H1 (cell line): Measurements from ENCODE around the gene CCDC7.

ENCODE experiments used
- BRCA1 ChIP-seq: IDR thresholded peaks from 2 replicates; pipeline ENCODE4 v1.6.1; 2012; ENCODE audit warnings: low read depth, low read length, improper control_type of control experiment
- CTCF ChIP-seq, 3 experiments: IDR thresholded peaks; 1 replicate in 2 of 3; 2 replicates in 1 of 3; pipeline versions ENCODE4 v1.5.1 to v1.6.1; 2011; ENCODE audit warnings: low read length in 3 of 3, mild to moderate bottlenecking in 3 of 3, inconsistent platforms in 2 of 3, low read depth in 1 of 3, moderate library complexity in 1 of 3; ENCODE audit not compliant: insufficient read depth in 1 of 3; ENCODE audit errors: control extremely low read depth in 1 of 3
- EP300 ChIP-seq, 2 experiments: IDR thresholded peaks; 1 replicate in 1 of 2; 2 replicates in 1 of 2; pipeline ENCODE4 v1.6.1; 2011 to 2012; ENCODE audit warnings: low read depth in 2 of 2, low read length in 2 of 2, mild to moderate bottlenecking in 2 of 2, borderline replicate concordance in 1 of 2, inconsistent platforms in 1 of 2, moderate library complexity in 1 of 2
- GABPA ChIP-seq: IDR thresholded peaks from 2 replicates; pipeline ENCODE4 v1.6.1; 2011; ENCODE audit warnings: mild to moderate bottlenecking, low read length, moderate library complexity, borderline replicate concordance; ENCODE audit not compliant: insufficient read depth
- MAX ChIP-seq: IDR thresholded peaks from 2 replicates; pipeline ENCODE4 v1.6.1; 2012; ENCODE audit warnings: inconsistent platforms
- POLR2AphosphoS5 ChIP-seq: IDR thresholded peaks from 2 replicates; pipeline ENCODE4 v1.6.1; 2011; ENCODE audit warnings: low read depth, low read length

DNA sequence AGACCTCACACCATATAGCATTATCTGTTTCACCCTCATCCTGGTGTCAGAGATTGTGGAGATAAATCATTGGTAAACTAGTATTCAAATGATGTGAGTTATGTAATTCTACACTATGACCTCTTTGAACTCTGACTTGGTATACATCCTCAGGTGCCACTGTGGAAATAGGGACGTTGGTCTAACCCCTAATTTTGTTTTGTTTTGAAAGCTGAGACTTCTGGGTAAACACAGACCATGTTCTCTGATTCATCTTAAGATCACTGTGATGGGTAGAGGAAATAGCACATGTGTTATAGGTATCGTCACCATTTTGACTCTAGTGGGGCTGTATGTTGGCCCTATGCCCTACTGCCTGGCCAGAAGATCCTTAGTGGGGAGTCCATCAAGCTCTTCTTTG lies 241.6 kb downstream of the CCDC7 start:
- no peak for TF ChIP-seq CTCF (IDR thresholded peaks at IDR 0.05; ENCODE audit: control extremely low read depth in 1 of 3, insufficient read depth in 1 of 3, low read depth in 1 of 3, low read length in 3 of 3)
- no peak for TF ChIP-seq BRCA1
- TF ChIP-seq MAX, result no peak
- no peak for TF ChIP-seq GABPA
- no peak for TF ChIP-seq EP300 (IDR thresholded peaks at IDR 0.05; ENCODE audit: borderline replicate concordance in 1 of 2, low read depth in 2 of 2, low read length in 2 of 2)
- TF ChIP-seq POLR2AphosphoS5, result no peak
